Measurements from ENCODE around the gene PANX2.
"Not testable (repeated sequence)": the region's sequence is repeated elsewhere in the genome, so short reads cannot be mapped to it uniquely, and the experiment has no call there.

Gene PANX2

GRCh38 chr22:50170453-50171318 is at the start of gene PANX2:
Gene PANX2, plus strand, starts transcription at chr22:50170731. Its CDS starts 0 bp downstream, at chr22:50170731.
- no peak for DNase-seq

- DNase-seq, result no peak
Measured at GRCh38 chr22:50121202-50121740, 49.3 kb upstream of the PANX2 start.

DNA sequence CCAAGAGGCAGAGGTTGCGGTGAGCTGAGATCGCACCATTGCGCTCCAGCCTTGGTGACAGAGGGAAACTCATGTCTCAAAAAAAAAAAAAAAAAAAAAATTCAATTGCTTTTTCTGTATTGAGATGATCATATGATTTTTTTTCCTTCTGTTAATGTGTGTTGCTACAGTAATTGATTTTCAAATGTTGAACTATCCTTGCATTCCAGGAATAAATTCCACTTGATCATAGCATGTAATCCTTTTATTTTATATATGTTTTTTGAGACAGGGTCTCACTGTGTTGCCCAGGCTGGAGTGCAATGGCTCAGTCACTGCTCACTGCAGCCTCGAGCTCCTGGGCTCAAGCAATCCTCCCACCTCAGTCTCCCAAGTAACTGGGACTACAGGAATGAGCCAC is 47.4 kb upstream of the PANX2 start:
- no peak for DNase-seq

DNA sequence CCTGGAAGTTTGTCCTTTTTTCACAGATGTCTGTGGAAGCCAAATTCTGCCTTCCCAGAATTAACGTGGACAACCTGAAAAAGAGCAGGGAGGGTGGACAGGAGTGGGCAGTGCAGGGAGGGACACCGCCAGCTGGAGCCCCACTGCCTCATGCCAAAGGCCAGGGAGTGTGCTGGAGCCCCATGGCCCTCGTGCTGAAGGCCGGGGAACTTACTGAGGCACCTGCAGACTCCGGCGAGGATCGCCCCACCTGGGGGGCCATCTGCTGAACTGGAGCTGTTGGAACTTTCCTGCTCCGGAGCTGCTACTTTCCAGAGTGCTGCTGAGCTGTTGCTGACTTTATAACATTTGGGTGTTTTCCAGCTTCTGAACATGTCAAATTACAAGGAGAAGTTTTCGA is 45.5 kb upstream of the PANX2 start:
- DNase-seq, result no peak

DNA sequence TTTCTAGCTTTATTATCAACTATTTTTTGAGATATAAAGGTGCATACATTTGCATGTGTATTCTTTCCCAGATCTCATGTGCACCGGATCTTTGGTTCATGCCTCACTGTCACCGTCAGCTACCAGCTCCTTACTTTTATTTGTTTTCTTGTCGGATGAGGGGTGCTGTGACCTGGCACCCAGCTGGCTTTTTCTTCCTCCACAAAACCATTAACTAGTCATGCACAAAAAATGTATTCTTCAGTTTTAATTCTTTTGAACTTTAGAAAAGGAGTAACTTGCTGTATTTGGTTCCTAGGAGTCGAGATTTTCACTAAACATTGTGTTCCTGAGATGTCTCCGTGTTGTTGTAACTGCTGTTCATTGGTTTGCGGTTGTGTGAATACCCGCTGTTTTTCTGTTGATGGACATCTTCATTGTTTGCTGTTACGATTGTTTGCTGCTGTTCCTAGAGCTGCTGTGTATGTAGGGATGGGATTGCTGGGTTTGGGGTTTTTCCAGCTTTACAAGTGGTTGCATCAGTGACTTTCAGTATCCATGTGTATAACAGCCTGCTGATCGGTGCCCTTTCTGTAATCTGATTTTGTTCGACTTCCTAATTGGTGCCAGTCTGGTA is 41.3 kb upstream of the PANX2 start:
- no peak for DNase-seq

- no peak for DNase-seq
Measured at GRCh38 chr22:50131894-50132293, 38.6 kb upstream of the PANX2 start.

DNA sequence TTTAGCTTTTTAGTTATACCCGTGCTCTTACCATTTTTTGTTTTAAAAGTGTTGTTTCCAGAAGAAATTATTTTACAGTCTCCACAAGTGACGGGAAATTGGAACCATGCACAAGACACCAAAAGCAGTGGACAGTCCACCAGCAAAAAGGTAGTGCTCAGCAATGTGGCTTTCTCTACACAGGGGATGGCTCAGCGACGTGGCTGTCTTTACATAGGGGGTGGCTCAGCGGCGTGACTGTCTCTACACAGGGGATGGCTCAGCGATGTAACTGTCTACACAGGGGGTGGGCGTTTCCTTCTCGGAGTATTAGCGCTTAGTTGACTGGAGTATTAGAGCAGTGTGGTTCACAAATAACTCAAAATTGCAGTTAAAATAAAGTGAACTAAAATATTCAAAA is 36.0 kb upstream of the PANX2 start:
- no peak for DNase-seq

- no peak for DNase-seq
Measured at GRCh38 chr22:50136581-50137015, 33.9 kb upstream of the PANX2 start.

- DNase-seq, result not testable (repeated sequence)
Measured at GRCh38 chr22:50137277-50137676, 33.3 kb upstream of the PANX2 start.

- no peak for DNase-seq
Measured at GRCh38 chr22:50138041-50138440, 32.5 kb upstream of the PANX2 start.

DNA sequence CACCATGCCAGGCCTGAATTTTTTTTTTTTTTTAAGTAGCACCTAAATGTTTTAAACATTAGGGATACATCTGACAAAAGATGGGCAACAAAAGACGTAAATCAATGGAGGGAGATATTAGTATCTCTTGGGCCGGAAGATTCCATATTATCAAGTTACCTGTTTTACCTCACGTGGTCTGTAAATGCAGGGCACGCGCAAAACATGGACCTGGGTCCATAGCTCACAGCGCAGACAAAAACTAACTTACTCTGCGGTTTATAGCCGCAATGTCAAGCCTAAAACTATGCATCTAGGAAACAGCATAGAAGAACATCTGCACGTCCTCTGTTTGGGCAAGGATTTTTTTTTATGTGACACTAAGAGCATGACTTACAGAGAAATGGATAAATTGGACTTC is 31.5 kb upstream of the PANX2 start:
- DNase-seq, result no peak

DNA sequence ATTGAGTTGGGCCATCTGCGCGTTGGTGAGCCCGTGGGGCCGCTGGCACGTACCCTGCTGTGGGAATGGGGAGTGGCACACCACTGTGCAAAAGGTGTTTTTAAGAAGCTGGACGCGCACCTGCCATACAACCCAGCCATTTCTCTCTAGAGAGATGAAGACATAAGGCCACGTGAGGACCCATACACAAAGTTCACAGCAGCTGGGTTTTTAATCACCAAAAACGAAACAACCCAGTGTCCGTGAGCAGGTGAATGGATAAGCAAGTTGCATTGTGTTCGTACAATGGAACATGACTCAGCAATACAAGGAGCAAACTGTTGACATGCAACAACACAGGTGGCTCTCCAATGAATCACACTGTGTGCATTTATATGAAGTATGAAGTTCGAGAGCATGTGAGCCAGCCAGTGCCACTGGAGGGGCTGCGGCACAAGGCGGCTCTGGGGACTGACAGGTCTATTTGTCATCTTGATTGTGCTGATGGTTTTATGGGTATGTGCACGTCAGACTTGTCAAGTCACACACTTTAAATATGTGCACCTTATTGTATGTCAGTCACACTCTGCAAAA is 30.6 kb upstream of the PANX2 start:
- no peak for DNase-seq

- DNase-seq, result no peak
Measured at GRCh38 chr22:50140615-50141014, 29.9 kb upstream of the PANX2 start.

- DNase-seq, result no peak
Measured at GRCh38 chr22:50141462-50141861, 29.1 kb upstream of the PANX2 start.

DNA sequence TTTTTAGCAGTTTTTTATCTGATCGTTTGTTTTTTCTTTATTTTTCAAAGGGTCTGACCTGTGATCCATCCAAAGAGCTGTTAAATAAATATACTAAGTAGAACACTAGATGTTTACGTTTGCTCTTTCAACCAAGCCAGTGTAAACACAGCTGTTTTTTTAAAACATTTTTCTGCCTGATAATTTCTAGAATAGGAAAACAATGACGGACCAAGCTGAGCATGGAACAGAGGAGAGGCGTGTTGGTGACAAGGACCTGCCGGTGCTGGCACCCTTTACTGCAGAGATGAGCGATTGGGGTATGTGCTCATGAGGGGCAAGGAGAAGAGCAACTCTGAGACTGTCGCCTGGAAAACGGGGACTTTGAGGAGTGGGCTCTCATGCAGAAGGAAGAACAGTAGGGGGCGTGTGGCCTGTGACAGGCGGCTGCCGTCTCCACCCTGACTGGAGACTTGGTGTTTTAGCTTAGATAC is 28.6 kb upstream of the PANX2 start:
- no peak for DNase-seq

DNA sequence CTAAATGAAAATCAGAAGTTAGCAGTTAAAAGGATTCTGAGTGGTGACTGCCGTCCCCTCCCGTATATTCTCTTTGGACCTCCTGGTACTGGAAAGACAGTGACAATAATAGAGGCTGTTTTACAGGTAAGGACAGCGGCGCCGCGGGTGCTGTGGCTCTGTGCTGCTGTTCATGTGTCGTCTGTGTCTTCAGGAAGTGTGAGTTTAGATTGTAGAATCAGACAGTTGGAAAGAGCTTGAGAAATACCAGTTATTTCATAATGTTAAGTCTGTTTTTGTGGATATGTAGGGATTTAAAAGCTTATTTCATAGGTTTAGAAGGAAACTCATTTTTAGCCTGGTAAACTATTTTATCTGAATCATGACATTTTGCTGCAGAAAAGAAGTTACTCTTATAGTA is 27.4 kb upstream of the PANX2 start:
- DNase-seq, result no peak

DNA sequence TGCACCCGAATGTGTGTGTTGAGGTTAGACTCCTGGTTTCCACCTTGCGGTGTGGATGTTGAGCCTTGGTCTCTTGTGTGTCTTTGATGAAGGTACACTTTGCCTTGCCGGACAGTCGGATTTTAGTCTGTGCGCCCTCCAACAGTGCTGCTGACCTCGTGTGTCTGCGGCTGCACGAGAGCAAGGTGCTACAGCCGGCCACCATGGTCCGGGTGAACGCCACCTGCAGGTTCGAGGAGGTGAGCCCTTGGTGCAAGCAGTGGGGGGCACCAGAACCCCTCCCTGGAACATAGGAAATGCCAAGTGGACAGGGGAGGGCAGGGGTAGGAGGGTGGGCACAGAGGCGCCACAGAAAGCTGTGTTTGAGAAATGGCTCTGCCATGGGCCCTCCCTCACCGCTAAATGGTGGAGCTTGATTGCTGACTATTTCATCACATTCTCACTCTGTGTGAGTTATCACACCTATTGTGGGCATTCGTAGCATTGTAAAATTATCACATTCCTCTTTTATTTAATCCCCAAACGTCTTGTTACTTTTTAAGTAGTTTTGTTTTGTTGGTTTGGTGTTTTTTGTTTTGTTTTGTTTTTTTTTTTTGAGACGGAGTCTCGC is 26.4 kb upstream of the PANX2 start:
- no peak for DNase-seq

DNA sequence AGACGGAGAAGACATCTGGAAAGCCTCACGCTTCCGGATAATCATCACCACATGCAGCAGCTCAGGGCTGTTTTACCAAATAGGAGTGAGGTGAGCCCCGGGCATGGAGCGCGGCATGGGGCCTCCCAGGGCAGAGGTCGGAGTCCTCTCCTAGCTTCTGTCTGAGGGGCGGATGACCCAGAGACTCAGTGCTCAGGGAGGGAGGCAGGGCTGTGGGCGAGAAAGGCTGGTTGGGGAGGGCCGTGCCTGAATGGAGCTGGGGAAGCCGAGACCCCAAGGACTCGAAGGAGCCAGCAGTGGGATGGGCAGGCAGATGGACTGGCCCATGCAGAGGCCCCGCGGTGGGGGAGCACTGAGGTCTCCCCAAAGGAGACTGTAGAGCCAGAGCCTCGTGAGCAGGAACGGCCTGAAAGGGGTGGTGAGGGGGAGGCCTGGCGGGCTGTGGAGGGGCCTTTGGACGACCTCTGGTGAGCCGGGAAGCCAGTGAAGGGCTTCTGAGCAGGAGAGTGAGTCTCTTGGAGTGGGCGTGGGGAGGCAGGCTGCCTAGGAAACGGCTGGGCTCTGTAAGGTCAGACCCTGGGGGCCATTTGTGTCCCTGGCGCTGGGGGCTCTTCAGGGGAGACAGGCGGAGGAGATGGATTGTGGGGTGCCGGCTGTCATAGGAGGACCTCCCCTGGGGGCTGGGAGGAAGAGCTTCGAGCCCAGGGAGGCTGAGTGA is 24.7 kb upstream of the PANX2 start:
- DNase-seq, result no peak

DNA sequence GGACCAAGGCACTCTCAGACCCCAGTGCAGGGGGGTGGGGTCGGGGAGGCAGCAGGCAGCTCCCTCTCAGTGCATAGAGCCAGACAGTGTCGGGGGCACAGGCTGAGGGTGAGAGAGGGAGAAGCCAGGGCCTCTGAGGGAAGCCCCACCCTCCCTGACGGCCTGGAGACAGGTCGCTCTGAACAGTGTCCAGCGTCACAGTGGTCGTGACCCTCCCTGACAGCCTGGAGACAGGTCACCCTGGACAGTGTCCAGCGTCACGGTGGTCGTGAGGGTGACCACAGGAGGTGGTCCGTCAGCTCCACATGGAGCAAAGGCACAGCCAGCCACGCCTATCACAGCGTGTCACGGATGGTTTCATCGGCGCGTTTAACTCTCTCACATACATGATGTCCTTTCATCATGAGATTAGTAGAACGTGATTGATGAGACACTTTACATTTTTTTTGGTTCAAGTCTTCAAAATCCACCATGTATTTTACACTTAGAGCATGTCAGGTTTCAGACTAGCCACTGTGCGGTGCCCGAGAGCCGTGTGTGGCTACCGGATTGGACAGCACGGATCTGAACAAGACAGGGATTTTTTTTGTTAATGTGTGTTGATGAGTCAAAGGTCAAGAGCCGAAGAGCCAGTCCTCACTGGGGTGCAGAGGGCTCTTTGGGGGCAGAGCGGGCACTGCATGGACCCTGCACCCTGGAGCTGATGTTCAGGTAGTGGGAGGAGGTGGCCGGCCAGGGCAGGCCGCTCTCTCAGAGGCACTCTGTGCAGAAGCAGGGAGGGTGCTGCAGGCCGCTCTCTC is 23.9 kb upstream of the PANX2 start:
- no peak for DNase-seq

- DNase-seq, result not testable (repeated sequence)
Measured at GRCh38 chr22:50147258-50148165, 23.0 kb upstream of the PANX2 start.

DNA sequence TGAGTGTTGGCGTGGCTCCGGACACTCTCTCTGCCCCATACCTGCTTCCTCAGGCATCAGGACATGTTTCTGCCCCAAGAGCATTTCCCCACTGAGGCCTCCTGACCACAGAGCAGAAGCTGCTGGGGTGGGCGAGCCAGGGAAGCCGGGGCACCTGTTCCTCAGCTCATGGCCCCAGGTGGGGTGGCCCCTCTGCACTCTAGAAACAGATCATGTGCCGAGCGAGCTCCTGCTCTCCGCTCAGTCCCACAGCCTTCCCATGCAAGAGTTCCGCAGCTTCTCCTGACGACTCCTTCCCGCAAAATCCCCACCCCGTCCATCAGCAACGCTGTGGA is 22.4 kb upstream of the PANX2 start:
- no peak for DNase-seq
